GM23248 (cell line): ENCODE data around the gene CEMIP2. TPM values are rescaled to one million over a fixed set of nuclear protein-coding genes. Genes with fewer than 3 reads are reported as not detected.

ENCODE experiments used
- DNase-seq: peaks from one replicate; pipeline ENCODE4 v3.0.0-alpha.2; 2015
- H2AFZ ChIP-seq: fragments of 200-600 bp; sonication (generic); 2 replicates; pipeline ENCODE4 v1.6.1; 2016; ENCODE audit warnings: antibody characterized with exemption
- H3F3A ChIP-seq: fragments of 200-600 bp; sonication (generic); 2 replicates; pipeline ENCODE4 v1.6.1; 2016; ENCODE audit warnings: mild to moderate bottlenecking, antibody characterized with exemption, mixed run types; ENCODE audit not compliant: insufficient read depth
- H3K27ac ChIP-seq: fragments of 200-600 bp; sonication (generic); 2 replicates; pipeline ENCODE4 v1.5.1; 2016; ENCODE audit warnings: mild to moderate bottlenecking
- H3K27me3 ChIP-seq: fragments of 200-600 bp; sonication (generic); replicated peaks from 2 replicates; pipeline ENCODE4 v1.6.1; 2016; ENCODE audit warnings: mild to moderate bottlenecking; ENCODE audit not compliant: insufficient read depth
- H3K36me3 ChIP-seq: fragments of 200-600 bp; sonication (generic); 2 replicates; pipeline ENCODE4 v1.6.1; 2016; ENCODE audit warnings: low read depth, mild to moderate bottlenecking
- H3K4me1 ChIP-seq: fragments of 200-600 bp; sonication (generic); 2 replicates; pipeline ENCODE4 v1.6.1; 2016; ENCODE audit warnings: mild to moderate bottlenecking; ENCODE audit not compliant: insufficient read depth
- H3K4me2 ChIP-seq: fragments of 200-600 bp; sonication (generic); one replicate; pipeline ENCODE4 v1.6.1; 2016; ENCODE audit warnings: mild to moderate bottlenecking; ENCODE audit not compliant: unreplicated experiment
- H3K4me3 ChIP-seq: fragments of 200-600 bp; sonication (generic); 2 replicates; pipeline ENCODE4 v1.5.1; 2016; ENCODE audit warnings: mild to moderate bottlenecking
- H3K79me2 ChIP-seq: fragments of 200-600 bp; sonication (generic); 2 replicates; pipeline ENCODE4 v1.6.1; 2016; ENCODE audit warnings: mild to moderate bottlenecking; ENCODE audit not compliant: insufficient read depth
- H3K9ac ChIP-seq: fragments of 200-600 bp; sonication (generic); 2 replicates; pipeline ENCODE4 v1.6.1; 2016; ENCODE audit warnings: mild to moderate bottlenecking
- H3K9me2 ChIP-seq: fragments of 200-600 bp; sonication (generic); 2 replicates; pipeline ENCODE4 v1.6.1; 2016; ENCODE audit warnings: mixed run types, mild to moderate bottlenecking, moderate library complexity; ENCODE audit not compliant: insufficient read depth
- H3K9me3 ChIP-seq: fragments of 200-600 bp; sonication (generic); one replicate; pipeline ENCODE4 v1.6.1; 2017; ENCODE audit warnings: low read depth
- H4K20me1 ChIP-seq: fragments of 200-600 bp; sonication (generic); 2 replicates; pipeline ENCODE4 v1.6.0; 2016; ENCODE audit not compliant: insufficient read depth
- EZH2 ChIP-seq: fragments of 200-600 bp; sonication (generic); IDR thresholded peaks from 2 replicates; pipeline ENCODE4 v1.6.1; 2018; ENCODE audit warnings: antibody characterized with exemption, mild to moderate bottlenecking; ENCODE audit not compliant: insufficient read depth, poor library complexity, severe bottlenecking
- EZH2phosphoT487 ChIP-seq: fragments of 200-600 bp; sonication (generic); IDR thresholded peaks from 2 replicates; pipeline ENCODE4 v1.6.1; 2018; ENCODE audit warnings: antibody characterized with exemption, moderate library complexity, mild to moderate bottlenecking, low read depth; ENCODE audit not compliant: insufficient read depth
- WGBS, 2 experiments: methylation state at CpG; one replicate each; pipeline ENCODE4 v1.1.6; 2015 to 2017; ENCODE audit warnings: low lambda C conversion rate in 2 of 2, low coverage in 1 of 2; ENCODE audit errors: missing lambda C conversion rate in 2 of 2; 5-methylcytosine and 5-hydroxymethylcytosine counted together
- in situ Hi-C: fragments of 300-500 bp; cut with MboI; formaldehyde crosslinking; loops from 2 replicates; pipeline ENCODE4 v1.15.0; 2020
- polyA plus RNA-seq: library from polyadenylated mRNA; unstranded; fragments of >200 nt; fragmentation: Nextera tagmentation; extraction: Ambion mirVana; gene quantifications from 2 replicates; pipeline ENCODE4 v1.2.1, GENCODE V29; 2016
- total RNA-seq: library from RNA; depleted of rRNA; stranded (reverse); fragments of >200 nt; shearing (Covaris generic); gene quantifications from 2 replicates; pipeline ENCODE4 v1.2.3, GENCODE V29; 2014; rRNA removed

CEMIP2 gene
- total RNA-seq (29.3 and 40.4 TPM in 2 replicates), polyA plus RNA-seq (11.5 and 12.7 TPM in 2 replicates)

GRCh38 chr9:71768388-71769174 lies at the start of gene CEMIP2:
CEMIP2 (minus strand) TSS chr9:71768513; CDS start chr9:71750373, 18,140 bp downstream.
- H4K20me1 ChIP-seq: no peaks in the 10 kb centered on the region
- peaks cover 42% of the 10 kb centered on the region for H3K79me2 ChIP-seq
- no peaks in the 10 kb centered on the region for H3K27me3 ChIP-seq
- H3K9ac ChIP-seq: peak within 1 kb of the TSS; percentile 82
- peaks cover 27% of the 10 kb centered on the region for H3F3A ChIP-seq
- 0 to 2% methylated on average over 25 to 67 of the region's 86 CpGs for WGBS, 2 experiments
- TF ChIP-seq EZH2phosphoT487 (no peak), EZH2 (no peak)
- H3K4me2 ChIP-seq: peak within 1 kb of the TSS; percentile 98
- H3K9me2 ChIP-seq: no peaks in the 10 kb centered on the region
- peaks cover 44% of the 10 kb centered on the region for H3K4me1 ChIP-seq
- peak within 1 kb of the TSS; percentile 73 for H3K27ac ChIP-seq
- peak; percentile 94 for DNase-seq
- H3K9me3 ChIP-seq: no peaks in the 10 kb centered on the region
- in situ Hi-C loops: no loop called here
- no peaks in the 10 kb centered on the region for H3K36me3 ChIP-seq
- H2AFZ ChIP-seq: peak within 1 kb of the TSS; percentile 77
- H3K4me3 ChIP-seq: peak within 1 kb of the TSS; percentile 100

GRCh38 chr9:71816916-71817451 lies 48.7 kb upstream of the CEMIP2 start:
- no peaks in the 10 kb centered on the region for H4K20me1 ChIP-seq
- H3K9ac ChIP-seq: no peak overlapping the region
- H3K4me2 ChIP-seq: no peak overlapping the region
- peaks cover 13% of the 10 kb centered on the region for H3F3A ChIP-seq
- in situ Hi-C loops: loop anchor here (25.0 kb wide), 1 partner anchor 445 kb away; no protein-coding TSS in a partner anchor
- 87 to 91% methylated on average over 9 of the region's 9 CpGs for WGBS, 2 experiments
- H3K27ac ChIP-seq: no peak overlapping the region
- no peak overlapping the region for H3K4me3 ChIP-seq
- TF ChIP-seq EZH2phosphoT487 (no peak), EZH2 (no peak)
- H3K9me3 ChIP-seq: no peaks in the 10 kb centered on the region
- no peaks in the 10 kb centered on the region for H3K27me3 ChIP-seq
- peaks cover 14% of the 10 kb centered on the region for H3K4me1 ChIP-seq
- no peaks in the 10 kb centered on the region for H3K79me2 ChIP-seq
- no peak for DNase-seq
- no peak overlapping the region for H2AFZ ChIP-seq
- no peaks in the 10 kb centered on the region for H3K36me3 ChIP-seq
- no peaks in the 10 kb centered on the region for H3K9me2 ChIP-seq

- H3K27me3 ChIP-seq: no peaks in the 10 kb centered on the region
- H3K4me2 ChIP-seq: peak overlapping the region; percentile 7
- in situ Hi-C loops: loop anchor here (25.0 kb wide), 1 partner anchor 447 kb away; no protein-coding TSS in a partner anchor
- DNase-seq: peak; percentile 36
- TF ChIP-seq EZH2 (no peak), EZH2phosphoT487 (no peak)
- H3F3A ChIP-seq: peaks cover 13% of the 10 kb centered on the region
- no peak overlapping the region for H3K9ac ChIP-seq
- H4K20me1 ChIP-seq: no peaks in the 10 kb centered on the region
- peaks cover 14% of the 10 kb centered on the region for H3K4me1 ChIP-seq
- H3K27ac ChIP-seq: no peak overlapping the region
- no peaks in the 10 kb centered on the region for H3K9me3 ChIP-seq
- WGBS, 2 experiments: 10 to 12% methylated on average over 3 of the region's 3 CpGs
- no peaks in the 10 kb centered on the region for H3K9me2 ChIP-seq
- no peak overlapping the region for H3K4me3 ChIP-seq
- peak overlapping the region; percentile 56 for H2AFZ ChIP-seq
- H3K79me2 ChIP-seq: no peaks in the 10 kb centered on the region
- H3K36me3 ChIP-seq: no peaks in the 10 kb centered on the region
These were observed 46.5 kb upstream of the CEMIP2 start for GRCh38 chr9:71814815-71815214.

GRCh38 chr9:71814226-71814625 lies 45.9 kb upstream of the CEMIP2 start:
- peak; percentile 48 for DNase-seq
- H3K27me3 ChIP-seq: no peaks in the 10 kb centered on the region
- peaks cover 13% of the 10 kb centered on the region for H3F3A ChIP-seq
- H3K9me3 ChIP-seq: no peaks in the 10 kb centered on the region
- H3K4me1 ChIP-seq: peaks cover 14% of the 10 kb centered on the region
- no peaks in the 10 kb centered on the region for H3K36me3 ChIP-seq
- WGBS, 2 experiments: 33% methylated on average over 3 of the region's 3 CpGs
- H3K4me2 ChIP-seq: peak overlapping the region; percentile 7
- TF ChIP-seq EZH2 (no peak), EZH2phosphoT487 (no peak)
- H2AFZ ChIP-seq: peak overlapping the region; percentile 56
- H3K9ac ChIP-seq: no peak overlapping the region
- H3K4me3 ChIP-seq: no peak overlapping the region
- H3K79me2 ChIP-seq: no peaks in the 10 kb centered on the region
- no peaks in the 10 kb centered on the region for H4K20me1 ChIP-seq
- in situ Hi-C loops: loop anchor here (25.0 kb wide), 1 partner anchor 448 kb away; no protein-coding TSS in a partner anchor
- no peak overlapping the region for H3K27ac ChIP-seq
- H3K9me2 ChIP-seq: no peaks in the 10 kb centered on the region
